ENCODE results near the gene RABL3. TPM values are rescaled to one million over a fixed set of nuclear protein-coding genes. Genes with fewer than 3 reads are reported as not detected.

RABL3 gene
- total RNA-seq, 4 donors from 2014 or later: 8.2 to 23.7 (median 19.9) TPM

DNA sequence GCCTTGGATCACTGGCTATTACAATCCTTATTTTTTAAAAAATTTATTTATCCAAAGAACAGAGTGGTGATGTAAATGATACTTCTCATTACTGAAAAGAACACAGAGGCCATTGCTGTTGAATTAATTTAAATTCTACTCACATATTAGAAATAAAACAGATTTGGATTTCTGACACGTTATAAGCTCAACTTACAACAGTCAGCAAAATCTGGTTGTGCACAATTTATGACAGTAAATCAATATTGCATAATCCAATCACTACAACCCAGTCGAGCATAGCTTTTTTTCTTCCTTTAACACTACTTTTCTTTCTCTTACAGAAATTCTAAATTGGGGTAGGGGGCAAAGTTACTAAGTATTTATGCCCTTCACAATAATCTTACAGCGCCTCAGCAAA, 43.0 kb downstream of the RABL3 start:
- TF ChIP-seq POLR2AphosphoS5 (IDR thresholded peaks at IDR 0.05): no peak
- TF ChIP-seq POLR2A (IDR thresholded peaks at IDR 0.05): no peak
- no peak for TF ChIP-seq CTCF (IDR thresholded peaks at IDR 0.05)
- TF ChIP-seq EP300 (IDR thresholded peaks at IDR 0.05; ENCODE audit: low read depth): no peak
- no peak for DNase-seq
- 78 to 91% methylated on average over 2 to 3 of the region's 3 CpGs for WGBS, 2 donors (ENCODE audit: low coverage in 1 of 2)
- Histone ChIP-seq H3K27me3 (no peaks in the 10 kb centered on the region), H3K27ac (no peak overlapping the region), H3K36me3 (peaks cover 0 to 14% (median 0%) of the 10 kb centered on the region in 4 donors), H3K9me3 (no peaks in the 10 kb centered on the region), H3K4me3 (no peak overlapping the region), H3K4me1 (no peaks in the 10 kb centered on the region)
- in situ Hi-C loops (cut with MboI; ENCODE audit: low pct_ligation_motif_present in 1 of 4, low pct_unique_long_range_greater_than_20kb in 1 of 4, low sequenced_read_pairs in 3 of 4): no loop called here
- intact Hi-C loops (cut with DNase I; ENCODE audit: low total_unique reads): no loop called here

DNA sequence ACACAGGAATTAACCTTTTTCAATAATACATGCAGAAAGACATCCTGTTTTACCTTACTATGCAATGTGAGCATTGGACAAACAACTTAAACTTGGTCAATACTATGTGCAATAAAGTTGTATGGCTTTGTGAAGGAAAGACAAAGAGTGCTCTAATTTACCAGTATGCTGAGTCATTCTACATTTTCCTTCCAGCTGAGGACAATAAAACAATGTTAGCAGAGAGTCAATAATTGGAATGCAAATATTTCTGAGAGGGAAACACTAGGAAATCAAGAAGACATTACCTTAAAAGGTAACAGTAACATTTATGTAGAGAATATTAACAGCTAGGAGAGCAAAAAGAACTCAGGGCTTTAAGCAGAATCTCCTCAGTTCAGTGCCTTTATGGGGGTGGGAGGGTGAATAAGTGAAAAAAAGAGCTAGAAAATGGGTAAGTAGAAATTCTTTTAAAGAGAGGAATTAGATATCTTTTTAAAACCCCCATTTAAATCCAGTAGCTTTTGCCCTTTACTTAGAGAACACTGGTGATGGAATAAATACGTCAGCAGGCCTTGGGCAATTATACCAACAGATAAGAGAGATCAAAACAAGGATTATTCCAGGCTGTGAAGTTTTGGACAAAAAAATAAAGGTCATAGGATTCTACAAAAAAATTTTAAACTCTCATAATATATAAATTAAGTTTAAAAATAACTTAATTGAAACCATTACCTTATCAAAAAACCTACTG, 48.7 kb downstream of the RABL3 start:
- no peaks in the 10 kb centered on the region for H3K27me3 ChIP-seq
- peak overlapping the region; percentile 51 to 74 (median 60) for H3K27ac ChIP-seq
- WGBS, 2 donors (ENCODE audit: low coverage in 1 of 2): 29 to 41% methylated on average over 1 of the region's 1 CpG
- peaks cover 0 to 9% (median 0%) of the 10 kb centered on the region in 4 donors for H3K36me3 ChIP-seq
- no peak overlapping the region for H3K4me3 ChIP-seq
- H3K9me3 ChIP-seq: no peaks in the 10 kb centered on the region
- TF ChIP-seq EP300 (IDR thresholded peaks at IDR 0.05; ENCODE audit: low read depth): no peak
- peak in 2 of 3 donors; percentile 55 to 71 for TF ChIP-seq POLR2AphosphoS5 (IDR thresholded peaks at IDR 0.05)
- intact Hi-C loops (cut with DNase I; ENCODE audit: low total_unique reads): no loop called here
- H3K4me1 ChIP-seq: peaks cover 0 to 21% (median 11%) of the 10 kb centered on the region in 4 donors
- in situ Hi-C loops (cut with MboI; ENCODE audit: low pct_ligation_motif_present in 1 of 4, low pct_unique_long_range_greater_than_20kb in 1 of 4, low sequenced_read_pairs in 3 of 4): no loop called here
- DNase-seq: no peak

- no peak for DNase-seq
- H3K9me3 ChIP-seq: no peaks in the 10 kb centered on the region
- intact Hi-C loops (cut with DNase I; ENCODE audit: low total_unique reads): no loop called here
- in situ Hi-C loops (cut with MboI; ENCODE audit: low pct_ligation_motif_present in 1 of 4, low pct_unique_long_range_greater_than_20kb in 1 of 4, low sequenced_read_pairs in 3 of 4): no loop called here
- H3K27ac ChIP-seq: no peak overlapping the region
- H3K27me3 ChIP-seq: no peaks in the 10 kb centered on the region
- no peak overlapping the region for H3K4me3 ChIP-seq
- TF ChIP-seq POLR2A (IDR thresholded peaks at IDR 0.05) (no peak), CTCF (IDR thresholded peaks at IDR 0.05) (no peak), POLR2AphosphoS5 (IDR thresholded peaks at IDR 0.05) (no peak), EP300 (IDR thresholded peaks at IDR 0.05; ENCODE audit: low read depth) (no peak)
- H3K4me1 ChIP-seq: peaks cover 0 to 21% (median 11%) of the 10 kb centered on the region in 4 donors
- whole genome bisulfite sequencing, 2 donors (ENCODE audit: low coverage in 1 of 2): 55 to 58% methylated on average over 3 of the region's 3 CpGs
- no peaks in the 10 kb centered on the region for H3K36me3 ChIP-seq
Observed at GRCh38 chr3:120689395-120689794, 52.9 kb downstream of the RABL3 start.

DNA sequence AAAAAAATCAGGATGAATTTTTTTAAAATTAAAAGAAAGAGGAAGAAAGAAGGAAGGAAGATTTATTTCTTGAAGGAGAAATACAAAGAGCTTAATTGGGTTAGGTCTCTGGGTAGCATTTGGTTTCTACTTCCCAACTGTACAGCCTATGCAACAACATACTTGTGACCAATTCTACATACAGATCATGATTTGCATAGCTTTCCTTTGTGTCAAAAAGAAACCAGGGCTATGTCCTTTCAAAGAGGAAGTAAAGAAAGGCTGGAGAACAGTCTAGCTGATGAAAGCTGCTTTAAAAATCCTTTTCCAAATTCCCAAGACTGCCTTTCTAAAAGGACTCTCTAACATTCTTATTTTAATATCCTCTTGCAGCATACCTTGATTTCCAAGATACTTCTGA, 54.2 kb downstream of the RABL3 start:
- no peaks in the 10 kb centered on the region for H3K9me3 ChIP-seq
- H3K4me3 ChIP-seq: no peak overlapping the region
- no peaks in the 10 kb centered on the region for H3K27me3 ChIP-seq
- H3K4me1 ChIP-seq: peaks cover 0 to 18% (median 11%) of the 10 kb centered on the region in 4 donors
- intact Hi-C loops (cut with DNase I; ENCODE audit: low total_unique reads) (no loop called here), in situ Hi-C loops (cut with MboI; ENCODE audit: low pct_ligation_motif_present in 1 of 4, low pct_unique_long_range_greater_than_20kb in 1 of 4, low sequenced_read_pairs in 3 of 4) (no loop called here)
- DNase-seq: no peak
- no peak for TF ChIP-seq EP300 (IDR thresholded peaks at IDR 0.05; ENCODE audit: low read depth)
- H3K36me3 ChIP-seq: no peaks in the 10 kb centered on the region
- H3K27ac ChIP-seq: no peak overlapping the region

DNA sequence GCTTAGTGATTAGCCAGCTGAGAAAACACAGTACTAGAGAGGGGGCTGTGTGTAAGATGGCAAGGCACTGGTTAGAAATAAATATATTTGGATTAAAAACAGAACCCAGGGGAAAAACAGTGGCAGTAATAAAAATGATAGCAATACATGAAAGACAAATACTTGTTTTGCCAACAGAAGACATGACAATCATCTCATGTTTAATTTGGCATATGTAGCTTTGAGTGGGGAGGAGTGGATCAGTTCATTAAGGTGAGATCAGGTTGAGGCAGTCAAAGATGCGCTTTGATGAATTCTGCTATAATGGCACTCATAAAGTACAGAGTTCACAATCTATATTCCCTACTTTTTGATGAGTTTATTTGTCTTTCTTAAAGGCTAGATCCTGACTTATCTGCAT, 56.9 kb downstream of the RABL3 start:
- intact Hi-C loops (cut with DNase I; ENCODE audit: low total_unique reads): no loop called here
- no peak for TF ChIP-seq POLR2A (IDR thresholded peaks at IDR 0.05)
- TF ChIP-seq CTCF (IDR thresholded peaks at IDR 0.05): no peak
- no peak for TF ChIP-seq POLR2AphosphoS5 (IDR thresholded peaks at IDR 0.05)
- no peak for TF ChIP-seq EP300 (IDR thresholded peaks at IDR 0.05; ENCODE audit: low read depth)
- Histone ChIP-seq H3K27ac (no peak overlapping the region), H3K4me3 (no peak overlapping the region), H3K27me3 (no peaks in the 10 kb centered on the region), H3K4me1 (peaks cover 0 to 23% (median 10%) of the 10 kb centered on the region in 4 donors), H3K9me3 (no peaks in the 10 kb centered on the region), H3K36me3 (no peaks in the 10 kb centered on the region)
- WGBS, 2 donors (ENCODE audit: low coverage in 1 of 2): 97 to 100% methylated on average over 1 of the region's 1 CpG
- no peak for DNase-seq
- in situ Hi-C loops (cut with MboI; ENCODE audit: low pct_ligation_motif_present in 1 of 4, low pct_unique_long_range_greater_than_20kb in 1 of 4, low sequenced_read_pairs in 3 of 4): no loop called here
